Measurements from ENCODE around the gene BCAS4.
"Not testable (repeated sequence)": the region's sequence is repeated elsewhere in the genome, so short reads cannot be mapped to it uniquely, and the experiment has no call there.

BCAS4 gene

DNA sequence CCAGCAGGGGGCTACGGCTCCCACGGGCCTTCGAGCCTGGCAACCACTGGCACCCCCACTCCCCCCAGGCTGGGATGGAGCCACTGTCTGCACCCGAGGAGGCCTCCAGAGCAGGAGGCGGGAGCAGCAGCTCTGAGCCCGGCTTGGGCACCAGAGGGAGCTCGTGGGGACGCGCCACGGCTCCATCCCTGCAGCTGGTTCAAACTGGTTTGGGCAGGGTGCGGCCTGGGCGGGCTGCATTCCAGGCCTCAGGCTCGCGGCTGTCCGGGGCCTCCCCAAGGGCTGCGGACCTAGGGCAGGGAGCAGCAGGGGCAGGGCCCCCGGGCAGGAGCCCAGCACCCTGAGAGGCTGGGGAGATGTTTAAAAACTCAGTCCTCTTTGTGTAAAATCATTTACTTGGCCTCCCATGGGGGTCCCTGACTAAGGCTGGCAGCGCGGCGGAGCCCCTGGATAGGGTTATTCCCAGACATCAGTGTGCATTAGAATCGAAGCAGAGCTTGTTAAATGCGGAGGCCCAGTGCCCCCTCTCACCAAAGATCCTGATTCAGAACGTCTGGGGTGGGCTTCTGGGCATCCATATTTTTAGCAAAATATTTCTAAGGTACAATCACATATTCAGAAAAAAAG is 4.1 kb upstream of the BCAS4 start:
- H3K27ac ChIP-seq, result peak overlapping the region; percentile 72
- TF ChIP-seq, protein P1, sequence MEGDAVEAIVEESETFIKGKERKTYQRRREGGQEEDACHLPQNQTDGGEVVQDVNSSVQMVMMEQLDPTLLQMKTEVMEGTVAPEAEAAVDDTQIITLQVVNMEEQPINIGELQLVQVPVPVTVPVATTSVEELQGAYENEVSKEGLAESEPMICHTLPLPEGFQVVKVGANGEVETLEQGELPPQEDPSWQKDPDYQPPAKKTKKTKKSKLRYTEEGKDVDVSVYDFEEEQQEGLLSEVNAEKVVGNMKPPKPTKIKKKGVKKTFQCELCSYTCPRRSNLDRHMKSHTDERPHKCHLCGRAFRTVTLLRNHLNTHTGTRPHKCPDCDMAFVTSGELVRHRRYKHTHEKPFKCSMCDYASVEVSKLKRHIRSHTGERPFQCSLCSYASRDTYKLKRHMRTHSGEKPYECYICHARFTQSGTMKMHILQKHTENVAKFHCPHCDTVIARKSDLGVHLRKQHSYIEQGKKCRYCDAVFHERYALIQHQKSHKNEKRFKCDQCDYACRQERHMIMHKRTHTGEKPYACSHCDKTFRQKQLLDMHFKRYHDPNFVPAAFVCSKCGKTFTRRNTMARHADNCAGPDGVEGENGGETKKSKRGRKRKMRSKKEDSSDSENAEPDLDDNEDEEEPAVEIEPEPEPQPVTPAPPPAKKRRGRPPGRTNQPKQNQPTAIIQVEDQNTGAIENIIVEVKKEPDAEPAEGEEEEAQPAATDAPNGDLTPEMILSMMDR (conservative IDR thresholded peaks at IDR 0.05), result peak; percentile 96
- peak; percentile 75; the same call in 1 of the 2 replicates for TF ChIP-seq ZFX (IDR thresholded peaks at IDR 0.05)

DNA sequence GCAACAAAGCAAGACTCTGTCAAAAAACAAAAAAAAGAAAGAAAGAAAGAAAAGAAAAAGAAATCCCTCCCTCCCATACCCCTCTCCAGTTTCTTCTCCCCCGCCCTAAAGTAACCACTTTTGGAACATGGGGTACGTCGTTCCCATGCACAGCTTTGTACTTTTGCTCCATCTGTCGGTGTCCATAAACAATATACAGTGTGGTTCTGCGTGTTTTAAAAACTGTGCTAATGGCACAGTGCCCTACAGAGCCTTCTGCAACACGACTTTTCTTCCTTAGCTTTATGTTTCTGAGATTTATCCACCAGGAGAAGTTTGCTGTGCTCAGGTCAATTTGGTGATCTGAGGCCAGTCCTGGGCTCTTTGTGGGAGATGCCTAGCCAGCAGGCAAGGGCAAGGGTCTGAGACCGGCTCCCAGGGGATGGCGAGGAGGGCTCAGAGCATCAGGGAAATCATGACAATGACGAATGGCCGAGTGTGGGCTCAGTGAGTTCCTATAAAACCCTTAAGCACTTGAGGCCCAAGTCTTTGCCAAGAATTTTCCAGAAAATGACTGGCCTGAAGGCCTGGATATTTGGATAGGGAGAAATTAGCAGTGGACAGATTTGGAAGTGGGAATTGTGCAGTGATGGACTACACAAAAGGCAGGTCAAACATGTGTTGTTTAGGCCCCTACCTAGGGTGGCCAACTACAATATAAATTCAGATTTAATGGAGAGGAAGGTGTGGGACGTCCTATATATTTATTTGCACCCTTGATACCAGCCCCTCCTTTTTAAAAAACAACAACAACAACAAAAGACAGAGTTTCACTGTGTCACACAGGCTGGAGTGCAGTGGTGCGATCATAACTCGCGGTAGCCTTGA is 1.9 kb upstream of the BCAS4 start:
- no peak overlapping the region for H3K27ac ChIP-seq
- TF ChIP-seq, protein P1 (conservative IDR thresholded peaks at IDR 0.05), result no peak
- TF ChIP-seq ZFX (IDR thresholded peaks at IDR 0.05), result no peak

DNA sequence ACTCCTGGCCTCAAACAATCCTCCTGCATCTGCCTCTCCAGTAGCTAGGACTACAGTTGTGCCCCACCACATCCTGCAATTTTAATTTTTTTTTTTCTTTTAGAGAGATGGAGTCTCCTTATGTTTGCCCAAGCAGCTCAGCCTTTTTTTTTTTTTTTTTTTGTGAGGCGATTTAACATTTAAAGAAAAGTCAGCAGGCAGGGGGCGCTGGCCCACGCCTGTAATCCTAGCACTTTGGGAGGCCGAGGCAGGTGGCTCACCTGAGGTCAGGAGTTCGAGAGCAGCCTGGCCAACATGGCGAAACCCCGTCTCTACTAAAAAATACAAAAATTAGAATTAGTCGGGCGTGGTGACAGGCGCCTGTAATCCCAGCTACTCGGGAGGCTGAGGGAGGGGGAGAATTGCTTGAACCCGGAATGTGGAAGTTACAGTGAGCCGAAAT is 1.3 kb upstream of the BCAS4 start:
- TF ChIP-seq, protein P1 (conservative IDR thresholded peaks at IDR 0.05), result peak; percentile 56
- not testable (repeated sequence) for H3K27ac ChIP-seq

DNA sequence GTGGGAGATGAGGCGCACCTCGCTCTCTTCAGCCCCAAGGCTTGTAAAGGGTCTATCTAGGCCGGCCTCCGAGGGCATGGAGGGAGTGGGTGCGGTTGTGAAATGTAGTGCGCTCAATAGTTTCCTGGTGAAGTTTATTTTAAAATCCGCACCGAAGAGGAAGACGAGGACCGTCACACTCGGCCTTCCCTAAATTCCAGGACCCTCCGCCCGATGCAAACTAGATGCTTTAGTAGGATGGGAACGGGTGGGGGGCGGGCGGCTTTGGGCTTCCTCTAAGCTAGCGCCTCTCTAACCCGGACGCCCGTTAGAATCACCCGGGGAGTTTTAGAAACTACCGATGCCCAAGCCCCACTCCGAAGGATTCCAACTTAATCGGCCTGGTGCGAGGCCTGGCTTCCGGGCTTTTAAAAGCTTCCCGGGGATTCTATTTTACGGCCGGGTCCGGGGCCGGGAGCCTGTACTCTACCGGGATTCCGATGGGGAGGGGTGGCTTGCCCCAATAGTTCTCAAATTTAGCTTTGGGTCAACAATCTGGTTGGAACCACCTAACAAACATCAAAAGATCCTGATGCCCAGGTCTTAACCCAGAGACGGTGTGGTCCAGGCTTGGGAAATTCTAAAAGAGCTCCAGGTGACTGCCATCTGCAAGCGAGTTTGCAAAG is 548 bp upstream of the BCAS4 start:
- no peak overlapping the region for H3K27ac ChIP-seq
- TF ChIP-seq, protein P1 (conservative IDR thresholded peaks at IDR 0.05), result 0 out of 2 replicates have a peak, but pooled peaks have one; percentile 31
- no peak for TF ChIP-seq ZFX (IDR thresholded peaks at IDR 0.05)

DNA sequence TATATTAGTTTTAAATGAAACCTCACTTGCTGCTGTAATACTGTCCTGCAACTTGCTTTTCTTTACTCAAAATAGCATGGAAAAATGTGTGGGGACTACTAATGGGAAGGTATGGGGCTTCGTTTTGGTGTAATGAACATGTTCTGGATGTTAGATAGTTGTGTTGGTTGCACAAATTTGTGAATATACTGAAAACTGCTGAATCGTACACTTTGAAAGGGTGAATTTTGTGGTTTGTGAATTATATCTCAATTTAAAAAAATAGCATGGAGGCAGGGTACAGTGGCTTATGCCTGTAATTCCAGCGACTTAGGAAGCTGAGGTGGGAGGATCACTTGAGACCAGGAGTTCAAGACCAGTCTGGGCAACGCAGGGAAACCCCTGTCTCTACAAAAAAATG is 2.3 kb downstream of the BCAS4 start:
- H3K27ac ChIP-seq, result no peak overlapping the region
- TF ChIP-seq, protein P1 (conservative IDR thresholded peaks at IDR 0.05), result no peak
- TF ChIP-seq ZFX (IDR thresholded peaks at IDR 0.05), result no peak

DNA sequence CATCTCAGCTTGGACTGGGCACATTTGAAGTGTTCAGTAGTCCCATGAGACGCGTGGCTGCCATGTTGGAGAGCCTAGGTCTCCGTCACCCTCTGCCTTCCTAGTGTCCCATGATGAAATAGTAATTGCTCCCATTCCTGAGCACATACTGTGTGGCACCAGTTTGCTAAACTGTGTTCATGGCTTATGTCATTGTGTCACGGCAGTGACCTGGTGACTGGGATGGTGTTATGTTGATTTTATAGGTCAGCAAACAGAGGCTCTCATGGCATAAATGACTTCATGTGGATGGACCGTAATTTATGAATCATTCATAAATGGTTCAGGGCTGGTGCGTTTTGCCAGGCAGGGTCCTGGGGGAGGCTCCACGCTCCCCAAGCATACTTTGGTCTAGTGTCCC is 3.8 kb downstream of the BCAS4 start:
- TF ChIP-seq, protein P1 (conservative IDR thresholded peaks at IDR 0.05), result no peak
- TF ChIP-seq ZFX (IDR thresholded peaks at IDR 0.05), result no peak
- H3K27ac ChIP-seq, result no peak overlapping the region
